ENCODE data around the gene GFPT2. TPM values are rescaled to one million over a fixed set of nuclear protein-coding genes. Genes with fewer than 3 reads are reported as not detected.

Gene GFPT2
- total and polyA plus RNA-seq, 7 donors, result 1.2 to 42.7 (median 16.1) TPM

DNA sequence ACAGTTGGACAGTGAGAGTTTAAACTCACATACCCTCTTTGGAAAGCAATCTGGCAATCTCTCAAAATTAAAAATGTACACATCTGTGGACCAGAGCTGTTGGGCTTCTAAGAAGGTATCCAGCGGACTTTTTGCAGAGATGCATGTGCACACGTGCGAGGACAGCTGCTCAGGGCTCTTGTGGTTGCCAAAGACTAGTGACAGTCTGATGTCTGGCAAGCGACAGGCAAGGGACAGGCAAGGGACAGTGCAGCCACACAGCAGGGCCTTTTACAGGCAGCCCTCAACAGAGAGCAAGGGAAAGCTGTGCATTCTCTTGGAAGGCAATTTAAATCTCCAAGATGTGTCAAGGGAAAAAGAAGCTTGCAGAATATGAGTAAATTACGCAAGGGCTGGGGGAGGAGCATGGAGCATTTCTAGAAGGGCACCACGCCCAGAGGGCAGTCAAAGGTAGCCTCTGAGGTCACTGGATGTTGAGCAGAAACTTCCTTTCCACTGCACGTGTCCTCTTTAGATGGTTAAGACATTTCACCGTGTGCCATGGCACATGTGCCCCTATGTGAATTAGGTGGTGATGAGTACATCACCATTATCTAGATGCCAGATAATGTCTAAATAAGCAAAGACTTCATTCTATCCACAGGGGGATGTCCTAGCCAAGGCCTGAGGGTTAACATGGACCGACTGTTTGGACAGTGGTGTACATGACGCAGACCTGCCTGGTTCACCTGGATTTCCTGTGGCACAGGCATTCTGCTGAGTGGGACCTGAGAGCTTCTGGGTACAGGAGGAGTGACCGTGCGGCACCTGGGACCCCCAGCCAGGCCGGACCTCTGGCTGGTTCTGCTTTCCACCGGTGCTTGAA, 9.1 kb downstream of the GFPT2 start:
- H3K27ac ChIP-seq, result peak overlapping the region in 2 of 4 donors; percentile 37 to 52

DNA sequence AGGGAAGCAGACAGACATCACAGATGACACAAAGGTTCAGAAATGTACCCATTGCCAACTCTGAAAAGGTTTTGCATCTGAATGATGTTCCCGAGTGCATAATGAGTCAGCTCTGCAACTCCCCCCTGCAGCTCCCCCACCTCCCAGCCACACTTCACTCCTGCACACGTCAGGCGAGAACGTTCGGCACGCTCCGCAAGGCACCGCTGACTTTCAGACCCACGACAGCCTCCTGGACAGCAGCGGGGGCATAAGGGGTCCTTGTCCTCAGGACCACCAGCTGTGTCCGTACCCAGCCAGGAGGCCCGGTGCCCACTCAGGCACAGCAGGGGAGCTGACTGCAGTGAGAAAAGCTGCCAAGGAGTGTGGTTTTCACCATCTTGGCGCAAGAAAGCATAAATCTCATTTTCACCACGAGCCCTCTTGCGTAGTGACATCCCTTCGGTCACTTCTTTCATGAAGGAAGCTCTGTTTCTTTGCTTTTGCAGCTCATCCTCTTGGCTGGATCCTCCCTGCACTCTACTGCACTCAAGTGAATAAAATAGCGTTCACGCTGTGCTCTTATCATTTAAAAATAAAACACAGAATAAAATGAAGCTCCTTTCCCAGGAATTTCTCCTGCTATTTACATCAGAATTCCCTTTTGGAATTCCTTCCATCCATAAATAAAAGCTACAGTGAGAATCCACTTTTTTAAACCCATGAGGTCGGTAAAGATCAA, 9.9 kb downstream of the GFPT2 start:
- H3K27me3 ChIP-seq, result no peaks in the 10 kb centered on the region
- WGBS, 2 donors, result 48 to 66% methylated on average over 19 of the region's 19 CpGs
- peak; percentile 65 for DNase-seq
- intact Hi-C loops (cut with DNase I), result no loop called here
- TF ChIP-seq POLR2A (IDR thresholded peaks at IDR 0.05) (no peak), POLR2AphosphoS5 (IDR thresholded peaks at IDR 0.05) (no peak), EP300 (IDR thresholded peaks at IDR 0.05) (no peak)
- TF ChIP-seq, protein P1, sequence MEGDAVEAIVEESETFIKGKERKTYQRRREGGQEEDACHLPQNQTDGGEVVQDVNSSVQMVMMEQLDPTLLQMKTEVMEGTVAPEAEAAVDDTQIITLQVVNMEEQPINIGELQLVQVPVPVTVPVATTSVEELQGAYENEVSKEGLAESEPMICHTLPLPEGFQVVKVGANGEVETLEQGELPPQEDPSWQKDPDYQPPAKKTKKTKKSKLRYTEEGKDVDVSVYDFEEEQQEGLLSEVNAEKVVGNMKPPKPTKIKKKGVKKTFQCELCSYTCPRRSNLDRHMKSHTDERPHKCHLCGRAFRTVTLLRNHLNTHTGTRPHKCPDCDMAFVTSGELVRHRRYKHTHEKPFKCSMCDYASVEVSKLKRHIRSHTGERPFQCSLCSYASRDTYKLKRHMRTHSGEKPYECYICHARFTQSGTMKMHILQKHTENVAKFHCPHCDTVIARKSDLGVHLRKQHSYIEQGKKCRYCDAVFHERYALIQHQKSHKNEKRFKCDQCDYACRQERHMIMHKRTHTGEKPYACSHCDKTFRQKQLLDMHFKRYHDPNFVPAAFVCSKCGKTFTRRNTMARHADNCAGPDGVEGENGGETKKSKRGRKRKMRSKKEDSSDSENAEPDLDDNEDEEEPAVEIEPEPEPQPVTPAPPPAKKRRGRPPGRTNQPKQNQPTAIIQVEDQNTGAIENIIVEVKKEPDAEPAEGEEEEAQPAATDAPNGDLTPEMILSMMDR (IDR thresholded peaks at IDR 0.05), result no peak
- H3K27ac ChIP-seq, result peak overlapping the region in 1 of 4 donors; percentile 37
- peaks cover 0 to 21% (median 18%) of the 10 kb centered on the region in 4 donors for H3K4me1 ChIP-seq
- H3K36me3 ChIP-seq, result no peaks in the 10 kb centered on the region
- no peaks in the 10 kb centered on the region for H3K9me3 ChIP-seq
- peak overlapping the region in 1 of 4 donors; percentile 18 for H3K4me3 ChIP-seq

More for the DNA sequence above, 9.1 kb downstream of the GFPT2 start:
- Histone ChIP-seq H3K27me3 (no peaks in the 10 kb centered on the region), H3K4me3 (no peak overlapping the region), H3K4me1 (peaks cover 0 to 21% (median 18%) of the 10 kb centered on the region in 4 donors), H3K9me3 (no peaks in the 10 kb centered on the region), H3K36me3 (no peaks in the 10 kb centered on the region)
- peak; percentile 78 for DNase-seq
- TF ChIP-seq POLR2AphosphoS5 (IDR thresholded peaks at IDR 0.05), result no peak
- TF ChIP-seq, protein P1 (IDR thresholded peaks at IDR 0.05), result no peak
- TF ChIP-seq EP300 (IDR thresholded peaks at IDR 0.05), result no peak
- TF ChIP-seq POLR2A (IDR thresholded peaks at IDR 0.05), result no peak
- 64 to 75% methylated on average over 14 of the region's 14 CpGs for WGBS, 2 donors
- intact Hi-C loops (cut with DNase I), result no loop called here

DNA sequence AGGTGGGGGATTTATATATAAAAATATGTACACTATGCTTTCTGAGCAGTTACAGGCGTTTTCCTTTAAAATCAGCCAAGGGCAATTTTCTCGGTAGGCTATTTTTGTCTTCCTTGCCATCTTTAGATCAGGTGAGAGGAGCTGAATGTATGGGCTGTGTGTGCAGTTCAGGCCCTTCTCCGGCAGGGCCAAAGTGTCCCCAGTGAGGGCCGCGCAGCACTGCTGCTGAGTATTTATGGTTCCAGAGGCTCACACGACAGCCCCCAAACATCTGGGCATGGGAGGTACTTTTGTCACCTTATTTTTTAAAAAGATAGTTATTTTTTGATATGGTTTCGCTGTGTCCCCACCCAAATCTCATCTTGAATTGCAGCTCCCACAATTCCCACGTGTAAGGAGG, 11.5 kb downstream of the GFPT2 start:
- intact Hi-C loops (cut with DNase I), result no loop called here

DNA sequence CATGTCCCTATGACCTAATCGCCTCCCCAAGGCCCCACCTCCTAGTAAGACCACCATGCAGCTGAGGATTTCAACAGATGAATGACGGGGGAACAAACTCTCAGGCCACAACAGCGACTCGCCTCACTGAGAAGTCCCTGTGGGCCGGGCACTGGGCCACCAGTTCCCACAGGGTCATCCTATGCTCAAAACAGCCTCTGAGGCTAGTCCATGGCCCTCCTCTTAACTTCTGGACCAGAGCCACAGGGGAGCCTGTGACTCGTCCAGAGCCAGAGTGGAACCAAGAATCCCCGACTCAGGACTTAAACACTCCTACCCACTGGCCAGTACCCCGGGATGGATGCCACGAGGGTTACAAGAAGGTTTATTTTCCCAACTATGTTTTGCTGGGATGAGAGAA, 12.3 kb downstream of the GFPT2 start:
- H3K27ac ChIP-seq, result no peak overlapping the region
- no peak for DNase-seq
- no peak for TF ChIP-seq POLR2AphosphoS5 (IDR thresholded peaks at IDR 0.05)
- no peak for TF ChIP-seq POLR2A (IDR thresholded peaks at IDR 0.05)
- TF ChIP-seq, protein P1 (IDR thresholded peaks at IDR 0.05), result no peak
- TF ChIP-seq EP300 (IDR thresholded peaks at IDR 0.05), result no peak
- no peaks in the 10 kb centered on the region for H3K27me3 ChIP-seq
- no peak overlapping the region for H3K4me3 ChIP-seq
- intact Hi-C loops (cut with DNase I), result no loop called here
- peaks cover 0 to 12% (median 6%) of the 10 kb centered on the region in 4 donors for H3K36me3 ChIP-seq
- H3K9me3 ChIP-seq, result no peaks in the 10 kb centered on the region
- peaks cover 0 to 23% (median 19%) of the 10 kb centered on the region in 4 donors for H3K4me1 ChIP-seq
- 85 to 87% methylated on average over 9 of the region's 9 CpGs for WGBS, 2 donors

More for the DNA sequence above, 11.5 kb downstream of the GFPT2 start:
- H3K4me3 ChIP-seq, result no peak overlapping the region
- no peak for DNase-seq
- TF ChIP-seq, protein P1 (IDR thresholded peaks at IDR 0.05), result no peak
- TF ChIP-seq POLR2AphosphoS5 (IDR thresholded peaks at IDR 0.05) (no peak), EP300 (IDR thresholded peaks at IDR 0.05) (no peak), POLR2A (IDR thresholded peaks at IDR 0.05) (no peak)
- peaks cover 0 to 9% (median 2%) of the 10 kb centered on the region in 4 donors for H3K36me3 ChIP-seq
- WGBS, 2 donors, result 88 to 90% methylated on average over 8 of the region's 8 CpGs
- no peaks in the 10 kb centered on the region for H3K9me3 ChIP-seq
- H3K4me1 ChIP-seq, result peaks cover 0 to 21% (median 18%) of the 10 kb centered on the region in 4 donors
- no peaks in the 10 kb centered on the region for H3K27me3 ChIP-seq
- H3K27ac ChIP-seq, result no peak overlapping the region

All from sigmoid colon (tissue), 7 donors.